ENCODE measurements around the gene MYO15A. TPM values are rescaled to one million over a fixed set of nuclear protein-coding genes. Genes with fewer than 3 reads are reported as not detected.
A peak's percentile ranks its signal among the peaks of the same experiment; 100 is the strongest.

MYO15A gene
- total and polyA plus RNA-seq, 2 donors (not counting 1 experiment from before 2014, with no cell fraction given) = 2.5 to 3.1 TPM

DNA sequence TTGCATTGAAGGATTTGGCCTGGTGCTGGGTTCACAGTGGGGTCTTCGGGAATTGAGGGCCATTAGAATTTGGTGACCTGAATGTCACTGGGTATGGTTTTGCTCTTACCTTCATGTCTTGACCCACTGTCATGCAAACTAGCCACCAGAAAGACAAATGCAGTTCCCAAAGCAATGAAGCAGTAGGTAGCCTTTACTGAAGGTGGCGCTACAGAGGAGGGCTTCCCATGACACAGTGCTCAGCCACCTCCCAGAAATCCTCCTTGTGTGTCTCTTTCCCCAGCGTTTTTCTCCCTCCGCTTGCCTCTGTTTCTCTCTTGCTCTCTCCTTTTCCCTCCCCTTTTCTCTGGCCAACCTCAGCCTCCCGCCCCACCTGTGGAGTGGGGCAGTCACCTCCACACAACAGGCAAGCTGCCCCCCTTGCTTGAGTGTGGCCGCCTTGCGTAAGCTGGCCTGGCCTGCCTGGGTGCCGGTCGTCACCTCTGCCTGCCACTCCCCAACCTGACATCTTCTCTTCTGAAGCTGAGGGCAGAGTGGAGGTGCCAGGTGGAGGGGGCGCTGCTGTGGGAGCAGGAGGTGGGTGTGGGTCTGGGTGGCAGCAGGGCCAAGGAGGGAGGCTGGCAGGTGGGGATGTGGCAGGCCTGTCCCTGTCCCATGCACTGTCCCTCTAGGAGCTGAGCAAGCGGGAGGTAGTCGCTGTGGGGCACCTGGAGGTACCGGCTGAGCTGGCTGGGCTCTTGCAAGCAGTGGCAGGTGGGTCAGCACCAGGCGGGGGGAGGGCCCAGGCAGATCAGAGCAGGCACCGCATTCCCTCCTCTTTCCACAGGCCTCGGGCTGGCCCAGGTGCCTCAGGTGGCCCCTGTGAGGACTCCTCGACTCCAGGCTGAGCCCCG, 34.7 kb downstream of the MYO15A start:
- no peak for ATAC-seq (ENCODE audit: low read depth)
- Histone ChIP-seq H3K9me3 (ENCODE audit: control extremely low read depth in 1 of 3, control insufficient read depth in 2 of 3, insufficient read depth in 1 of 3, low read length in 2 of 3) (no peaks in the 10 kb centered on the region), H3K4me2 (replicated peaks; ENCODE audit: low read depth, low read length, poor library complexity, severe bottlenecking) (no peak overlapping the region), H3K9ac (ENCODE audit: low read length) (no peak overlapping the region), H3K4me3 (ENCODE audit: control extremely low read depth in 1 of 5, extremely low read depth in 1 of 5, insufficient read depth in 1 of 5, low read depth in 2 of 5, low read length in 4 of 5) (no peak overlapping the region), H2AFZ (ENCODE audit: insufficient read depth, low read depth, low read length, poor library complexity, severe bottlenecking) (no peak overlapping the region), H3K27me3 (replicated peaks in 1 of 4; ENCODE audit: control extremely low read depth in 1 of 4, control insufficient read depth in 3 of 4, insufficient read depth in 4 of 4, low read length in 3 of 4) (peaks cover 0 to 13% (median 1%) of the 10 kb centered on the region in 4 experiments), H3K27ac (ENCODE audit: low read length in 2 of 2) (no peak overlapping the region), H3K79me2 (ENCODE audit: control insufficient read depth, insufficient read depth, low read length) (no peaks in the 10 kb centered on the region), H4K20me1 (ENCODE audit: control insufficient read depth, insufficient read depth, low read length, poor library complexity, severe bottlenecking) (no peaks in the 10 kb centered on the region), H3K36me3 (replicated peaks in 1 of 2; ENCODE audit: control extremely low read depth in 1 of 2, control insufficient read depth in 1 of 2, extremely low read depth in 1 of 2, insufficient read depth in 2 of 2, low read length in 1 of 2) (no peaks in the 10 kb centered on the region), H3K4me1 (ENCODE audit: control insufficient read depth in 2 of 2, insufficient read depth in 2 of 2, low read length in 2 of 2) (peaks cover 0 to 4% of the 10 kb centered on the region in 2 donors)
- Mint-ChIP-seq H3K27me3 (peaks cover 4% of the 10 kb centered on the region), H3K4me3 (no peak overlapping the region), H3K4me1 (peaks cover 5% of the 10 kb centered on the region), H3K9me3 (ENCODE audit: insufficient read depth) (no peaks in the 10 kb centered on the region), H3K27ac (peak overlapping the region; percentile 50)
- DNase-seq = no peak
- ChIA-PET CTCF (interaction anchor here (0.9 to 2.1 kb wide), 3 partner anchors 9 to 48 kb away, joined by 3 to 6 read pairs (median 5); no protein-coding TSS in a partner anchor), POLR2A (no interaction called here)
- WGBS (ENCODE audit: insufficient coverage) = 89% methylated on average over 14 of the region's 18 CpGs
- intact Hi-C loops (cut with micrococcal nuclease) = no loop called here
- TF ChIP-seq EZH2 (IDR thresholded peaks at IDR 0.05; ENCODE audit: borderline replicate concordance, insufficient read depth, low read depth, low read length, poor library complexity, severe bottlenecking) = no peak
- TF ChIP-seq, protein P1, sequence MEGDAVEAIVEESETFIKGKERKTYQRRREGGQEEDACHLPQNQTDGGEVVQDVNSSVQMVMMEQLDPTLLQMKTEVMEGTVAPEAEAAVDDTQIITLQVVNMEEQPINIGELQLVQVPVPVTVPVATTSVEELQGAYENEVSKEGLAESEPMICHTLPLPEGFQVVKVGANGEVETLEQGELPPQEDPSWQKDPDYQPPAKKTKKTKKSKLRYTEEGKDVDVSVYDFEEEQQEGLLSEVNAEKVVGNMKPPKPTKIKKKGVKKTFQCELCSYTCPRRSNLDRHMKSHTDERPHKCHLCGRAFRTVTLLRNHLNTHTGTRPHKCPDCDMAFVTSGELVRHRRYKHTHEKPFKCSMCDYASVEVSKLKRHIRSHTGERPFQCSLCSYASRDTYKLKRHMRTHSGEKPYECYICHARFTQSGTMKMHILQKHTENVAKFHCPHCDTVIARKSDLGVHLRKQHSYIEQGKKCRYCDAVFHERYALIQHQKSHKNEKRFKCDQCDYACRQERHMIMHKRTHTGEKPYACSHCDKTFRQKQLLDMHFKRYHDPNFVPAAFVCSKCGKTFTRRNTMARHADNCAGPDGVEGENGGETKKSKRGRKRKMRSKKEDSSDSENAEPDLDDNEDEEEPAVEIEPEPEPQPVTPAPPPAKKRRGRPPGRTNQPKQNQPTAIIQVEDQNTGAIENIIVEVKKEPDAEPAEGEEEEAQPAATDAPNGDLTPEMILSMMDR (IDR thresholded peaks at IDR 0.05) = peak; percentile 20

DNA sequence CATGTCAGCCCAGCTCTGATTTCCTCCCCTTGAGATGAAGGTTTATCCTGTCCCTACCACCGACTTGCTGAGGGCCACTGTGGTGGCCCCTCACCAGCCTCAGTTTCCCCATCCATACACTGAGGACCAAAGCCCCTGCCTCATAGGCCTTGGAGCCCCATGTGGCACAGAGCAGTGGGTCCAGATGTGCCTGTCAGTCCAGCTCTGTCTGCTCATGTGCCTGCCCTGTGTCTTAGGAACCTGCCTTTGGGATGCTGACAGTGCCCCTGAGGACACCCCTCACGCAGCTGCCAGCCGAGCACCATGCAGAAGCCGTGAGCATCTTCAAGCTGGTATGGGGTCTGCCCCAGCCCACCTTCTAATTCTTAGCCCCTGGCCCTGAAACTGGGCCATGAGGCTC, 35.7 kb downstream of the MYO15A start:
- Mint-ChIP-seq H3K4me3 (no peak overlapping the region), H3K27ac (no peak overlapping the region), H3K9me3 (ENCODE audit: insufficient read depth) (no peaks in the 10 kb centered on the region), H3K4me1 (peaks cover 5% of the 10 kb centered on the region), H3K27me3 (peaks cover 4% of the 10 kb centered on the region)
- no peak for DNase-seq
- Histone ChIP-seq H3K79me2 (ENCODE audit: control insufficient read depth, insufficient read depth, low read length) (no peaks in the 10 kb centered on the region), H3K27me3 (replicated peaks in 1 of 4; ENCODE audit: control extremely low read depth in 1 of 4, control insufficient read depth in 3 of 4, insufficient read depth in 4 of 4, low read length in 3 of 4) (peaks cover 0 to 13% (median 1%) of the 10 kb centered on the region in 4 experiments), H3K9ac (ENCODE audit: low read length) (no peak overlapping the region), H3K36me3 (replicated peaks in 1 of 2; ENCODE audit: control extremely low read depth in 1 of 2, control insufficient read depth in 1 of 2, extremely low read depth in 1 of 2, insufficient read depth in 2 of 2, low read length in 1 of 2) (no peaks in the 10 kb centered on the region), H3K27ac (ENCODE audit: low read length in 2 of 2) (no peak overlapping the region), H3K4me3 (ENCODE audit: control extremely low read depth in 1 of 5, extremely low read depth in 1 of 5, insufficient read depth in 1 of 5, low read depth in 2 of 5, low read length in 4 of 5) (no peak overlapping the region), H3K9me3 (ENCODE audit: control extremely low read depth in 1 of 3, control insufficient read depth in 2 of 3, insufficient read depth in 1 of 3, low read length in 2 of 3) (no peaks in the 10 kb centered on the region), H2AFZ (ENCODE audit: insufficient read depth, low read depth, low read length, poor library complexity, severe bottlenecking) (no peak overlapping the region), H3K4me1 (ENCODE audit: control insufficient read depth in 2 of 2, insufficient read depth in 2 of 2, low read length in 2 of 2) (peaks cover 0 to 4% of the 10 kb centered on the region in 2 donors), H3K4me2 (replicated peaks; ENCODE audit: low read depth, low read length, poor library complexity, severe bottlenecking) (no peak overlapping the region), H4K20me1 (ENCODE audit: control insufficient read depth, insufficient read depth, low read length, poor library complexity, severe bottlenecking) (no peaks in the 10 kb centered on the region)
- WGBS (ENCODE audit: insufficient coverage) = 91% methylated on average over 4 of the region's 4 CpGs
- TF ChIP-seq, protein P1 (IDR thresholded peaks at IDR 0.05) = no peak
- no peak for TF ChIP-seq EZH2 (IDR thresholded peaks at IDR 0.05; ENCODE audit: borderline replicate concordance, insufficient read depth, low read depth, low read length, poor library complexity, severe bottlenecking)
- intact Hi-C loops (cut with micrococcal nuclease) = no loop called here
- CTCF ChIA-PET = interaction anchor here (0.9 kb wide), 1 partner anchor 24 kb away, joined by 3 read pairs; no protein-coding TSS in a partner anchor
- ATAC-seq (ENCODE audit: low read depth) = no peak
- POLR2A ChIA-PET = no interaction called here

All from B cell (primary cell).